GM19035 (cell line): Measurements from ENCODE around the gene SCN1B.
"Not testable (repeated sequence)": the region's sequence is repeated elsewhere in the genome, so short reads cannot be mapped to it uniquely, and the experiment has no call there.

Experiments
- ATAC-seq: cut with Tn5 transposase; IDR thresholded peaks from one replicate; pipeline ENCODE4 v1.9.1; 2021; ENCODE audit not compliant: unreplicated experiment

SCN1B gene

GRCh38 chr19:35015954-35016351 lies 14.3 kb upstream of the SCN1B start:
- no peak for ATAC-seq

- ATAC-seq = no peak
These were observed 12.8 kb upstream of the SCN1B start for GRCh38 chr19:35017507-35017906.

- no peak for ATAC-seq
These were observed 11.9 kb upstream of the SCN1B start for GRCh38 chr19:35018379-35018778.

GRCh38 chr19:35019144-35019543 lies 11.1 kb upstream of the SCN1B start:
- no peak for ATAC-seq

- no peak for ATAC-seq
These were observed 9.3 kb upstream of the SCN1B start for GRCh38 chr19:35021016-35021415.

- ATAC-seq = no peak
These were observed 8.7 kb upstream of the SCN1B start for GRCh38 chr19:35021596-35021995.

- no peak for ATAC-seq
These were observed 7.8 kb upstream of the SCN1B start for GRCh38 chr19:35022460-35022859.

- ATAC-seq = no peak
These were observed 6.8 kb upstream of the SCN1B start for GRCh38 chr19:35023428-35023827.

GRCh38 chr19:35024095-35024494 lies 6.2 kb upstream of the SCN1B start:
- ATAC-seq = no peak

GRCh38 chr19:35025969-35026368 lies 4.3 kb upstream of the SCN1B start:
- no peak for ATAC-seq

- ATAC-seq = no peak
These were observed 3.9 kb upstream of the SCN1B start for GRCh38 chr19:35026418-35026817.

- ATAC-seq = no peak
These were observed 3.3 kb upstream of the SCN1B start for GRCh38 chr19:35027009-35027408.

GRCh38 chr19:35027851-35028599 lies 2.2 kb upstream of the SCN1B start:
- ATAC-seq = no peak

- ATAC-seq = not testable (repeated sequence)
These were observed 1.7 kb upstream of the SCN1B start for GRCh38 chr19:35028600-35028885.

- not testable (repeated sequence) for ATAC-seq
These were observed 964 bp upstream of the SCN1B start for GRCh38 chr19:35029275-35029736.

- ATAC-seq = no peak
These were observed 473 bp upstream of the SCN1B start for GRCh38 chr19:35029737-35030256.

- no peak for ATAC-seq
These were observed 1.0 kb downstream of the SCN1B start for GRCh38 chr19:35031072-35031881.

- ATAC-seq = no peak
These were observed 2.1 kb downstream of the SCN1B start for GRCh38 chr19:35032356-35032865.

- ATAC-seq = no peak
These were observed 3.1 kb downstream of the SCN1B start for GRCh38 chr19:35033067-35034004.

GRCh38 chr19:35034005-35034502 lies 3.8 kb downstream of the SCN1B start:
- no peak for ATAC-seq
